ENCODE data around the gene SUGP2.

SUGP2 gene

GRCh38 chr19:19051478-19052213 lies 18.3 kb upstream of the SUGP2 start:
- H3K4me3 ChIP-seq (ENCODE audit: low read depth, low read length), result no peak overlapping the region
- CTCF ChIA-PET, result interaction anchor here (0.5 to 6.0 kb wide), 10 partner anchors 9 to 138 kb away, joined by 3 to 58 read pairs (median 8); no protein-coding TSS in a partner anchor
- no peak for TF ChIP-seq CTCF (IDR thresholded peaks at IDR 0.05; ENCODE audit: insufficient read depth, low read length, missing control alignments)
- POLR2A ChIA-PET, result no interaction called here
- DNase-seq (ENCODE audit: low read depth, low spot score), result no peak

- ChIA-PET CTCF (interaction anchor here (1.2 to 6.0 kb wide), 6 partner anchors 10 to 95 kb away, joined by 3 to 58 read pairs (median 8); no protein-coding TSS in a partner anchor), POLR2A (no interaction called here)
Measured at GRCh38 chr19:19050731-19051130, 17.4 kb upstream of the SUGP2 start.

GRCh38 chr19:19050104-19050503 lies 16.8 kb upstream of the SUGP2 start:
- CTCF ChIA-PET, result interaction anchor here (0.8 to 6.0 kb wide), 5 partner anchors 9 to 96 kb away, joined by 3 to 58 read pairs (median 10); no protein-coding TSS in a partner anchor
- no peak for TF ChIP-seq CTCF (IDR thresholded peaks at IDR 0.05; ENCODE audit: insufficient read depth, low read length, missing control alignments)
- POLR2A ChIA-PET, result no interaction called here

More at GRCh38 chr19:19050731-19051130, 17.4 kb upstream of the SUGP2 start:
- DNase-seq (ENCODE audit: low read depth, low spot score), result no peak
- TF ChIP-seq CTCF (IDR thresholded peaks at IDR 0.05; ENCODE audit: insufficient read depth, low read length, missing control alignments), result no peak
- H3K4me3 ChIP-seq (ENCODE audit: low read depth, low read length), result no peak overlapping the region

GRCh38 chr19:19049406-19049805 lies 16.1 kb upstream of the SUGP2 start:
- no peak for DNase-seq (ENCODE audit: low read depth, low spot score)

More at GRCh38 chr19:19050104-19050503, 16.8 kb upstream of the SUGP2 start:
- no peak overlapping the region for H3K4me3 ChIP-seq (ENCODE audit: low read depth, low read length)
- no peak for DNase-seq (ENCODE audit: low read depth, low spot score)

GRCh38 chr19:19043881-19044280 lies 10.6 kb upstream of the SUGP2 start:
- H3K4me3 ChIP-seq (ENCODE audit: low read depth, low read length), result no peak overlapping the region
- ChIA-PET CTCF (interaction anchor here (2.5 kb wide), 1 partner anchor 9 kb away, joined by 8 read pairs; no protein-coding TSS in a partner anchor), POLR2A (no interaction called here)
- no peak for DNase-seq (ENCODE audit: low read depth, low spot score)
- TF ChIP-seq CTCF (IDR thresholded peaks at IDR 0.05; ENCODE audit: insufficient read depth, low read length, missing control alignments), result no peak

More at GRCh38 chr19:19049406-19049805, 16.1 kb upstream of the SUGP2 start:
- POLR2A ChIA-PET, result no interaction called here
- CTCF ChIA-PET, result interaction anchor here (0.8 to 6.0 kb wide), 4 partner anchors 10 to 125 kb away, joined by 3 to 58 read pairs (median 7); no protein-coding TSS in a partner anchor
- no peak for TF ChIP-seq CTCF (IDR thresholded peaks at IDR 0.05; ENCODE audit: insufficient read depth, low read length, missing control alignments)
- no peak overlapping the region for H3K4me3 ChIP-seq (ENCODE audit: low read depth, low read length)

GRCh38 chr19:19043481-19043880 lies 10.2 kb upstream of the SUGP2 start:
- POLR2A ChIA-PET, result no interaction called here
- CTCF ChIA-PET, result interaction anchor here (2.5 kb wide), 1 partner anchor 9 kb away, joined by 8 read pairs; no protein-coding TSS in a partner anchor
- DNase-seq (ENCODE audit: low read depth, low spot score), result no peak
- no peak overlapping the region for H3K4me3 ChIP-seq (ENCODE audit: low read depth, low read length)
- no peak for TF ChIP-seq CTCF (IDR thresholded peaks at IDR 0.05; ENCODE audit: insufficient read depth, low read length, missing control alignments)

All from AG04449 (cell line).